NCI-H510A (cell line): ENCODE measurements around the gene NQO2.
A peak's percentile ranks its signal among the peaks of the same experiment; 100 is the strongest.
"Not testable (repeated sequence)": the region's sequence is repeated elsewhere in the genome, so short reads cannot be mapped to it uniquely, and the experiment has no call there.

Source experiments
- DNase-seq: peaks from one replicate; lab custom pipeline; 2025; lab: John Stamatoyannopoulos, UW

NQO2 gene

GRCh38 chr6:3013901-3014674, 14.4 kb downstream of the NQO2 start:
- DNase-seq, result no peak

GRCh38 chr6:3014675-3015066, 15.0 kb downstream of the NQO2 start:
- DNase-seq, result no peak

GRCh38 chr6:3015144-3015543, 15.4 kb downstream of the NQO2 start:
- no peak for DNase-seq

GRCh38 chr6:3016473-3017280, 17.0 kb downstream of the NQO2 start:
- DNase-seq, result no peak

GRCh38 chr6:3017304-3017703, 17.6 kb downstream of the NQO2 start:
- no peak for DNase-seq

- no peak for DNase-seq
Measured at GRCh38 chr6:3019065-3019464, 19.4 kb downstream of the NQO2 start.

GRCh38 chr6:3019749-3020320, 20.1 kb downstream of the NQO2 start:
- no peak for DNase-seq

- DNase-seq, result not testable (repeated sequence)
Measured at GRCh38 chr6:3020976-3021598, 21.4 kb downstream of the NQO2 start.

- no peak for DNase-seq
Measured at GRCh38 chr6:3022765-3023662, 23.3 kb downstream of the NQO2 start.

- peak; percentile 74 for DNase-seq
Measured at GRCh38 chr6:3023663-3024483, 24.2 kb downstream of the NQO2 start.

- no peak for DNase-seq
Measured at GRCh38 chr6:3026791-3027626, 27.3 kb downstream of the NQO2 start.

- DNase-seq, result not testable (repeated sequence)
Measured at GRCh38 chr6:3028156-3028555, 28.5 kb downstream of the NQO2 start.

- peak; percentile 3 for DNase-seq
Measured at GRCh38 chr6:3031857-3032640, 32.4 kb downstream of the NQO2 start.

- DNase-seq, result no peak
Measured at GRCh38 chr6:3032986-3033385, 33.3 kb downstream of the NQO2 start.

- DNase-seq, result no peak
Measured at GRCh38 chr6:3033652-3034051, 34.0 kb downstream of the NQO2 start.

GRCh38 chr6:3035397-3035796, 35.7 kb downstream of the NQO2 start:
- DNase-seq, result no peak

GRCh38 chr6:3036861-3037637, 37.4 kb downstream of the NQO2 start:
- DNase-seq, result no peak
